ENCODE measurements around the gene ZSWIM3. TPM values are rescaled to one million over a fixed set of nuclear protein-coding genes. Genes with fewer than 3 reads are reported as not detected.
A peak's percentile ranks its signal among the peaks of the same experiment; 100 is the strongest.
"Not testable (repeated sequence)": the region's sequence is repeated elsewhere in the genome, so short reads cannot be mapped to it uniquely, and the experiment has no call there.

The ZSWIM3 gene
- total RNA-seq, 1 donor from 2014 or later: 4.8 TPM

GRCh38 chr20:45827712-45828111 is 29.7 kb upstream of the ZSWIM3 start:
- Mint-ChIP-seq H3K9me3 (no peaks in the 10 kb centered on the region), H3K4me3 (no peak overlapping the region), H3K27me3 (ENCODE audit: low read depth) (peaks cover 18% of the 10 kb centered on the region), H3K27ac (ENCODE audit: unreplicated experiment) (no peak overlapping the region), H3K4me1 (peaks cover 10% of the 10 kb centered on the region), H3K36me3 (ENCODE audit: low read depth) (no peaks in the 10 kb centered on the region)
- TF ChIP-seq CTCF (conservative IDR thresholded peaks at IDR 0.05): no peak
- no peak for DNase-seq (ENCODE audit: low read depth, low spot score)

GRCh38 chr20:45828589-45828988 is 28.8 kb upstream of the ZSWIM3 start:
- TF ChIP-seq CTCF (conservative IDR thresholded peaks at IDR 0.05): no peak
- Mint-ChIP-seq H3K36me3 (ENCODE audit: low read depth) (no peaks in the 10 kb centered on the region), H3K27me3 (ENCODE audit: low read depth) (peaks cover 13% of the 10 kb centered on the region), H3K9me3 (no peaks in the 10 kb centered on the region), H3K4me3 (no peak overlapping the region), H3K27ac (ENCODE audit: unreplicated experiment) (no peak overlapping the region), H3K4me1 (peaks cover 19% of the 10 kb centered on the region)
- DNase-seq (ENCODE audit: low read depth, low spot score): no peak

- not testable (repeated sequence) for H3K27me3 Mint-ChIP-seq (ENCODE audit: low read depth); DNase-seq (ENCODE audit: low read depth, low spot score); H3K27ac Mint-ChIP-seq (ENCODE audit: unreplicated experiment); H3K4me3 Mint-ChIP-seq; H3K36me3 Mint-ChIP-seq (ENCODE audit: low read depth); H3K9me3 Mint-ChIP-seq
- H3K4me1 Mint-ChIP-seq: peaks cover 18% of the 10 kb centered on the region
Measured at GRCh38 chr20:45829673-45830106, 27.7 kb upstream of the ZSWIM3 start.

GRCh38 chr20:45832619-45833018 is 24.8 kb upstream of the ZSWIM3 start:
- peaks cover 31% of the 10 kb centered on the region for H3K4me1 Mint-ChIP-seq
- no peak for TF ChIP-seq CTCF (conservative IDR thresholded peaks at IDR 0.05)
- H3K9me3 Mint-ChIP-seq: no peaks in the 10 kb centered on the region
- H3K4me3 Mint-ChIP-seq: peak overlapping the region; percentile 86
- H3K27ac Mint-ChIP-seq (ENCODE audit: unreplicated experiment): peak overlapping the region; percentile 32
- H3K36me3 Mint-ChIP-seq (ENCODE audit: low read depth): no peaks in the 10 kb centered on the region
- no peak for DNase-seq (ENCODE audit: low read depth, low spot score)
- no peaks in the 10 kb centered on the region for H3K27me3 Mint-ChIP-seq (ENCODE audit: low read depth)

- Mint-ChIP-seq H3K4me1 (peaks cover 29% of the 10 kb centered on the region), H3K27me3 (ENCODE audit: low read depth) (no peaks in the 10 kb centered on the region), H3K27ac (ENCODE audit: unreplicated experiment) (peak within 1 kb of the TSS; percentile 32), H3K36me3 (ENCODE audit: low read depth) (no peaks in the 10 kb centered on the region), H3K9me3 (no peaks in the 10 kb centered on the region), H3K4me3 (peak within 1 kb of the TSS; percentile 86)
- peak; percentile 69 for DNase-seq (ENCODE audit: low read depth, low spot score)
- TF ChIP-seq CTCF (conservative IDR thresholded peaks at IDR 0.05): no peak
Measured at GRCh38 chr20:45833030-45833882, 24.2 kb upstream of the ZSWIM3 start, which contains the start of gene SNX21. Gene SNX21, plus strand, starts transcription at chr20:45833799. Its CDS starts 121 bp downstream, at chr20:45833920.
